ENCODE measurements around the gene ZSWIM6.

DNA sequence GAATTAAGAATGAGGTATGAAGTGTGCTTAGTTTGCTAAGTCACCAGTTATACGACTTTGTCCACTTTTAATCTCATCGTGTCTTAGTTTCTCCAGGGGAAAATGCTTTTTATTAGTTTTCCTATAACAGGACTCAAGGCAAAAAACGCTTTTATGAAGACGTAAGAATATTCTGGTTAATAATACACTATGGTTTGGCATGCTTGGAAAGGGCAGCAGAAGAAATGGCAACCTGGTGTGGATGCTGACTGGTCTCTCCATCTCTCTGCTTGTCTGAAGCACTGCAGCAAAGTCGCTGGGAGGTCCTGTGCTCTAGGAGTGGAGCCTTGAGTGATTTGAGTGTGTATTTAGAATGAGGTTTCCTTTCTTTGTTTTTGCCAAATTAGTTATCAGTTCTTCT is 78.8 kb downstream of the ZSWIM6 start:
- TF ChIP-seq CTCF (conservative IDR thresholded peaks at IDR 0.05; ENCODE audit: low read length) (no peak), EZH2phosphoT487 (IDR thresholded peaks at IDR 0.05; ENCODE audit: borderline replicate concordance, low read depth, low read length) (no peak)
